Stimulated activated CD4-positive, alpha-beta T cell treated with anti-CD3 and anti-CD28 coated beads, Interleukin-12 subunit alpha, Interleukin-12 subunit beta, amount 100 ng/mL, for 4 hours (primary cell): ENCODE measurements around the gene RPGRIP1L.
"Not testable (repeated sequence)": the region's sequence is repeated elsewhere in the genome, so short reads cannot be mapped to it uniquely, and the experiment has no call there.

Experiments
- DNase-seq: peaks from one replicate; pipeline ENCODE4 v3.0.0-alpha.2; 2020

The RPGRIP1L gene

DNA sequence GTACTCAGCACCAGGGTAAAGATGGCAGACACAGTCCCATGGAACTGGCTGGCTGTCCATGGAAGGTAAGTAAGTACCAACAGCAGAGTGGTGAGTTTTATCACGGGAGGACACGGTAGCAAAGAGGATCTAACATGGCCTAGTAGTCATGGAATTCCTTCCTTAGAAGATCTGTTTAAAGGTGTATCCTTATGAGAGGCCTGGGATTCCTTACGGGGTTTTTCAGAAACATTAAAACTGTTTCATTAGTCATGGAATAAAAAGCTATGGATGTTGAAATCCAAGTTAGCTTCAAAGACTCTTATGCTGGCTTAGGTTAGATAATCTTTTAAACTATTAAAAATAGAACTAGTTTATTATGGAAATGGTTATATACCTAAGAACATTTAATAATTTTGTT is 7.7 kb upstream of the RPGRIP1L start:
- no peak for DNase-seq

DNA sequence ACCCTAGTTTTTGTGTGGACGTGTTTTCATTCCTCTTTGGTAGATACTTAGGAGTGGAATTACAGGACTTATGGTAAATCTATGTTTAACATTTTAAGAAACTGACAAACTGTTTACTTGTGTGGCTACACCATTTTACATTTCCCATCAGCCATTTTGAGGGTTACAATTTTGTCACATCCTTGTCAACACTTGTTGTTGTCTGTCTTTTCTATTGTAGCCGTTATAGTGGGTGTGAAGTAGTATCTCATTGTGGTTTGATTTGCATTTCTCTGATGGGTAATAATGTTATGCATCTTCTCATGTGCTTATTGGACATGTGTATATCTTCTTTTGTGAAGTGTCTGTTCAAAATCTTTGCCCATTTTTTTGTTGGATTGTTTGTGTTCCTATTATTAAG is 4.8 kb upstream of the RPGRIP1L start:
- no peak for DNase-seq

DNA sequence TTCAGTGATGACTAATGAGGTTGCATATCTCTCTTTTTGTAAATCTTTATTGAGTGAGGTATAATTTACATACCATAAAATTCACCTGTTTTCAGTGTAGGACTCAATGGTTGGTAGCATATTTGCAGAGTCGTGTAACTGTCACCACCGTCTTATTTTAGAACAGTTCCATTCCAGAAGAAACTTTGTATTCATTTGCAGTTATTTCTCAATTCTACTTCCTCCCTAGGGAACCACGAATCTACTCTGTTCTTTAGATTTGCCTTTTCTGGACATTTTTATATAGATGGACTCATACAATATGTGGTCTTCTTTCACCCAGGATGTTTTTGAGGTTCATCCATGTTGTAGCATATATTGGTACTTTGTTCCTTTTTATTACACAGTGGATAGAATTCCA is 4.0 kb upstream of the RPGRIP1L start:
- DNase-seq: no peak

DNA sequence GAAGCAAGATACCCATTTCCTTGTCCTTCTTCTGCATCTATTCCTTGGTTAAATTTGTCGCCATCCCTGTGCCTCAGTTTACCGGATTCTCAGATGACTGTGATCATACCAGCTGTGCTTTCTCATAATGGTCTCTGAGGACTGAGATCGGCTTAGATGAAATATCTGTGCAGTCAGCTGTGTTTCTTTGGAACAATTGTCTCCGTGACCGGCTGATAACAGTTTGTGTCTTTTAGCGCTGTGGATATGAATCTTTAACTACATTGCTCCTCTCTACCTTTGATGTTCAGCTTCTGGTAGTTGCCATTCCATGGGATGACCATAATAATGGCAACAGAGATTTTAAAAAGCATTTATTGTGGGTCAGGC is 770 bp upstream of the RPGRIP1L start:
- no peak for DNase-seq

DNA sequence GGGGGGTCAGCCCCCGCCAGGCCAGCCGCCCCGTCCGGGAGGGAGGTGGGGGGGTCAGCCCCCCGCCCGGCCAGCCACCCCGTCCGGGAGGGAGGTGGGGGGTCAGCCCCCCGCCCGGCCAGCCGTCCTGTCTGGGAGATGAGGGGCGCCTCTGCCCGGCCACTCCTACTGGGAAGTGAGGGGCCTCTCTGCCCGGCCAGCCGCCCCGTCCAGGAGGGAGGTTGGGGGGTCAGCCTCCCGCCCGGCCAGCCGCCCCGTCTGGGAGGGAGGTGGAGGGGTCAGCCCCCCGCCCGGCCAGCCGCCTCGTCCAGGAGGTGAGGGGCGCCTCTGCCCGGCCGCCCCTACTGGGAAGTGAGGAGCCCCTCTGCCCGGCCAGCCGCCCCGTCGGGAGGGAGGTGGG is 5.4 kb downstream of the RPGRIP1L start:
- not testable (repeated sequence) for DNase-seq

DNA sequence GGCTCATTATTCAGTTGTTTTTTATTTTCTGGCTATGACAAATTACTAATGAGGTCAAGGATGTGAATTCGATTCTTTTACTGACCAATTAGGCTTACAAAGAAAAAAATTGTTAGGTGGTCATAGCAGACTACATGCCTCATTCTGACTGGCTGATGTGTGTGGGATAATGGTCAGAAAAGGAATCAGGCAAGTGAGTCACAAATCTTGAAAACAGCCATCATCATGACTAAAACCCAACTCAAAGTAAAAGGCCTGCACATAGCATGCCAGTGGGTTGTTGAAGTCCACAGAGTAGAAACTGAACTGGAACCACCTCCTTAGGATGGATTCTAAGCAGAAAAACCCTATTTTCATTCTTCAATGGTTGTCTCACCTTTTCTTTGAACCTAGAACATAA is 8.6 kb downstream of the RPGRIP1L start:
- no peak for DNase-seq

DNA sequence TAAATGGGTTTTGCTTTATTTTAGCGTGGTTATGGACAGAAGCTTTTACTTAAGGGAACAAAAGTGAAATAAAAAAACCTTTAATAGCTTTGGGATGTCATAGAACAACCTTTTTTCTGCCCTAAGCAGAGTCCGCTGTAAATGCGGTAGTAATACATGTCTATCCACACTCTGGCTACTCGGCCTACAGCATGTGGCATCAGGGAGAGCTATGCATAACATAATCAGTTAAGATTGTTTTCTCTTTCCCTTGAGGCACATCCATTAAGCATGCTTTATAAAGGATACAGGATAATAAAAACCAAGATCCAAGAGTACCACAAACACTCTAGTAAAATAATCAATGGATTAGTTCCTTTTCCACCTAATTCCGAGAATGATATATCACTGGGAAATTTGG is 10.3 kb downstream of the RPGRIP1L start:
- no peak for DNase-seq

DNA sequence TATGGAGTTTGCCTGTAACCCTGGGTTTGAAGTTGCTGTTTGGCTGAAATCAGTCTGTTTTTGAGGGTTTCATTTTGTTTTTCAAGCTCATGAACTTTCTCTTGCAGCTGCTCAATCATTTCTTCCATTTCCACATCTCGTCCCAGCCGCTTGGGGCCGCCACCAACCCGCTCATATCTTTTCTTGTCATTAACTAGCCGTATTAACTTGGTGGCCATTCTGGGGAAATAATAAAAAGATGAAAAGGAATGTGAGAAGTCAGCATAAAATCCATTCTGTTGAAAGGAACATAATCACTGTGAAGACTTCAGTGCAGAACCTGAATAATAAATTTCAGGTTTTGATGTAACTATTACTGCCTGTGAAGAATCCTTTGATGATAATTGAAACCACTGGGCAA is 11.5 kb downstream of the RPGRIP1L start:
- no peak for DNase-seq

DNA sequence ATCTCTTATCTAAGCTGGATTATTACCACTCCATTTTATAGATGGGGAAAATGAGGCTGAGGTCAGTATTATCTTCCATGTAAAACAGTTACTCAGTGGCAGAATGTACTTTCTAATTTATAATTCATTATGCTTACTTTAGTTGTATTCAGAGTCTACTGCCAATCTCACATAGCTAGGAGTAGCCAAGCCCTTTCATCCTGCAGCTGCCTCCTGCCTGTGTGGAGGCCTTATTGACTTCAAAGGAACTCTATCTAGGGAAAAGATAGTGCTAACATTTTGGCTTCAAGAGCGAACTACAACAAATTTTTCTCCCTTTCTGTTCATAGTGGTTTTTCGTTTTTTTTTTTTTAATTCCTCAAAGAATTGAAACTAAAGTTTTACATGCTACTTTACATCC is 12.9 kb downstream of the RPGRIP1L start:
- no peak for DNase-seq

DNA sequence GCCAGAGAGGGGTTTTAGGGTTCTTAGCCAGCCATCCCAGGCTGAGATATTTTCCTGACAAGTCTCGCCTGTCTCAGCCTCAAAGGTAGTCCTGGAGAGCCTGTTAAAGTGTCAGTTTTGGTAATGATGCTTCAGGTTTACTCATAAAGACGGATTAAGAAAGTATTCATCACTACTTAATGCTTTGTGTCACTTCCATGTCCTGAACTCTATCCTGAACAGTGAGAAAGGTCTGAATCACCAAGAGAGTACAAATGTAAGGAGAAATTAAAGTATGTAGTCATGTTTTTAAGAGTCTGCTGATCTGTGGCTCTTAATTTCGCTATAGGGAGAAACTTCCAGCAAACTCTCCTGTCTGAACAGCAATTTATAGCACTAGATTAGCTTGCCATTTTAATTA is 14.0 kb downstream of the RPGRIP1L start:
- DNase-seq: no peak

DNA sequence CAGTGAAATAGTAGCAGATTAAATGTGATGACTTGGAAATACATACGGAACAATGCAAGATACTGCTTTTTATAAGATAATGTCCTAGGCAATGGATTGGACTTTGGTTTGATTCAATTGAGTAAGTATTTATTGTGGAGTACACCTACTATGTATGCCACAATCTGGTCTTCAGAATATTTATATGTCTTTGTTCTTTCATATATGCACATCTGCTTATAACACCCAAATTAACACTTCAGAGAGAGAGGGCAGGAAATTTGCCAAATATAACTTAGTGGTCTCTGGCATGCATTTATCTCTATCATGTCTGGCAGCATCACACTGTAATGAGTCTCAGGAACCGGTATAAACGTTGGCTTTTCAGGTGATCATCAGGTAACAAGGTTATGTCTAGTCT is 16.9 kb downstream of the RPGRIP1L start:
- DNase-seq: no peak

DNA sequence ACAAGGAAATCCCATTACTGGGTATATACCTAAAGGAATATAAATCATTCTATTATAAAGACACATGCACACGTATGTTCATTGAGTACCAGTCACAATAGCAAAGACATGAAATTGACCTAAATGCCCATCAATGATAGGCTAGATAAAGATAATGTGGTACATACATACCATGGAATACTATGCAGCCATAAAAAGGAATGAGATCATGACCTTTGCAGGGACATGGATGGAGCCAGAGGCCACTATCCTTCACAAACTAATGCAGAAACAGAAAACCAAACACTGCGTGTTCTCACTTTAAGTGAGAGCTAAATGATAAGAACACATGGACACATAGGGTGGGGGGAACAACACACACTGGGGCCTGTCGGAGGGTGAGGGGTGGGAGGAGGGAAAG is 18.3 kb downstream of the RPGRIP1L start:
- DNase-seq: not testable (repeated sequence)

DNA sequence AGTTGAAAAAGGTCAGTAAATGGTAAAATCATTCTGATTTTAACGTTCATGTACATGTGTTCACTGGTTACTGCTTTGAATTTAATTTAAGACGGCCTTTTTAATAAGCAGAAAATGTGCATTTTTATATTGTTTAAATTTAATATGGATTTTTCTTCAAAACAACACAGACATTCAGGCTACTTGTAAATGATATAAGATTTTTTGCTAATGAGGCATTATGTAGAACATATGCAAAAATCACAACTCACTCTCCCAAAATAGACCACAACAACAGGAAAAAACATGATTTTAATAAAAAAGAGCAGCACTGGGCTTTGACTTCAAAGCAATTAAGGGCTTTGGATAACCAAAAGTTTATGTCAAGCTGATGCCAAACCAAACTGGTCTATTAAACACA is 22.3 kb downstream of the RPGRIP1L start:
- no peak for DNase-seq

DNA sequence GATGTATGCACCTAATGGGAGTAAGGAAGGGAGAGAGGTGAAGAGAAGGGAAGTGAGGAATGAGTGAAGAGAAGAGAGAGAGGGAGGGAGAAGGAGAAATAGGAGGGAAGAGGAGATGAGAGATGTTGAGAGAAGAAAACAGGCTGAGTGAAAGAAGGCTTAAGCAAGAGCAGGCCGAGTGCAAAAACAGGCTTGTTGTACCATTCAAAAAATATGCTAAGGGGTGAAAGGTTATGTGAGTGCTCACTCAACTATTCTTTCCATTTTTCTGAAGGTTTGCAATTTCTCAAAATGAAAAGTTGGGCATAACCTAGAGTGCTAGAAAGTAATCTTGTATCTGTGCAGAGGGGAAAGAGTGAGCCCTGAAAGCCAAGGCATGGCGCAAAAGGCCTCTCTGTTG is 22.9 kb downstream of the RPGRIP1L start:
- no peak for DNase-seq

DNA sequence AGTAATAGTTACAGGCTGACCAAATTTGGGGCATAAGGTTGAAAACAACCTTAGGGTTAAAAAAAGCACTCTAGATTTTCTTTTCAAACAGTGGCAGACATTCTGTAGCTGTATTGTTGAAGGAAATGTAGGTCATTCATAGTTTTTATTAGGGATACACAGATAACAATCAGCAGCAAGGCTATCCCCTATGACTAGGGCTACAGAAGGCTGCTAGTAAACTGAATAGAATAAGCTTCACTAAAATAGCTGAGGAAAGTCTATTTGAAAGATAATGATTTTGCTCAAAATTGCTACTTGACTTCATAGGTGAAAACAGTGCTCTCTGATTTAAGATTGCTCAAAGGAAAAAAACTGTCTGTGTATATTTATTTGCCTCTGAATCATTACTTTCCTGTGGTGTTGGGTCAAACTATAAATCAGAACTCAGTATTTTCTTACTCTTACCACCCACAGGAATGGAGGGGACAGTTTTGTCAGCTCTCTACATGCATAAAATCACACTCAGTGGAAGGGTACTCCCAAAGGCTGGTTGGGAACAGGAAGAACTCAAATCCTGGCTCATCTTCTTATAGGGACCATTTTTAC is 24.8 kb downstream of the RPGRIP1L start:
- DNase-seq: no peak

DNA sequence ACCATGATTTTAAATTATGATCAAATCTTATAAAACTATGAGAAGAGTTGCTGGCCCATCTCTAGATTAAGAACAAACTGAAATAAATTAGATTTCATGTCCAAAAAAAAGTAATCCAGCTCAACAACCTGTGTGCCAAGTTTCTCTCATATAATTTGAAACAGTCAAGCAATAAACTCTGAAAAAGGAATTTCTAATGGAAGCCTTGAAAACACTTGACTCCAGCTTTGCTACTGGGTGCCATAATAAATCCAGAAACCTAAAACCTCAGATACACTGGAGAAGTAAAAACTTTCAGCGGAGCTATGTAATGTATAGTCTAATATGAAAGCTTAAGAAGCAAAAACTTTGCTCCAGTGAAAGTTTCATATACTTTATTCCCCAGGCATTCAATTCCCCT is 25.5 kb downstream of the RPGRIP1L start:
- no peak for DNase-seq

DNA sequence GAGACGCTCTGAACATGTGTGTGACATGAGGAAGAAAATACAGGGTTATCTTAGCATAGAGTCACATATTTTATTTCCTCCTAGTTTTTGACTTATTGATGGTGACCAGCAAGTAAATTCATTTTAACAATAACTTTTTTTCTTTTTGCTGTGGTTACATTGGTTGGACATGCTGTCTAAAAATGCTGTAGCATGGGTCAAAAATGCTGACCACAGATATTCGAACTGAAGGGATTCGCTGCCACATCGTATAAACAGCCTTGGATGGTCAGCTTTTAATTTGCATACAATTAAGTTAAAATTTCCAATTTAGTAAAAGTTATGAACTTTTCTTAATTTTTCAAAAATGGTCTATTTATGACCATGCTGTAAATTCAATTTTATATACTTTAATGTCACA is 30.5 kb downstream of the RPGRIP1L start:
- DNase-seq: no peak

DNA sequence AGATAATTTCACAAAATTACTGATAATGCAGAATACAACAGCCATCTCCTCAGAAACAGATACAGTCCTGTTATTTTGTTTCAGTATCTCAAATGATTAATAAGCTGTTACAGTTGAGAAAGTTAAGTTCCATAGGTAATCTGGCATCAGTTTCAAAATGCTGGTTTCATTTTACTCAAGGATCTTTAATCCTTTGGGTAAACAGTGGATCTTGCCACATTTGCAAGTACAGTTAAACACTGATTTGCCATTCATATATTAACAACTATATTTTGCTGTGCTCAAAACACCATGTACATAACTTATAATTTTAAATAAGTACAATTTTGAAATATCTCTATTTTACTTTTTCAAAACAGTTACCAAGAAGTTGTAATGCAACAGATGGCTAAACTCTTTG is 31.2 kb downstream of the RPGRIP1L start:
- DNase-seq: no peak

DNA sequence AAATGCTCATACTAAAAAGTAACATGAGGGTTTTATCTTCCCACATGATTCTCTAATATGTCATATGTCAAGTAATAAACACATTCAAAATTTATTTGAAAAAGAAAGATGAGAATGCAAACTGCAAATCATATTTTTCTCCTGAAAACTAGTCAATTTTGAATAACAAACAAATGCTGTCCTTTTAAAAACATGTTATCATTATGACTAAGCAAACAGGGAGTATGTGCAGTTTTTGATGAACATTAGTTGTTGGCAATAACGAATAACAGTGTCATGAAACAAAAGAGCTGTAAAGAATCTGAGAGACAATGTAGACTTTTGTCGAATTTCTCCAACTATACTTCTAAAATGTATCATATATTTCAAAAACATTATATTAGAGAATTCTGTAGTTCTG is 34.8 kb downstream of the RPGRIP1L start:
- no peak for DNase-seq

DNA sequence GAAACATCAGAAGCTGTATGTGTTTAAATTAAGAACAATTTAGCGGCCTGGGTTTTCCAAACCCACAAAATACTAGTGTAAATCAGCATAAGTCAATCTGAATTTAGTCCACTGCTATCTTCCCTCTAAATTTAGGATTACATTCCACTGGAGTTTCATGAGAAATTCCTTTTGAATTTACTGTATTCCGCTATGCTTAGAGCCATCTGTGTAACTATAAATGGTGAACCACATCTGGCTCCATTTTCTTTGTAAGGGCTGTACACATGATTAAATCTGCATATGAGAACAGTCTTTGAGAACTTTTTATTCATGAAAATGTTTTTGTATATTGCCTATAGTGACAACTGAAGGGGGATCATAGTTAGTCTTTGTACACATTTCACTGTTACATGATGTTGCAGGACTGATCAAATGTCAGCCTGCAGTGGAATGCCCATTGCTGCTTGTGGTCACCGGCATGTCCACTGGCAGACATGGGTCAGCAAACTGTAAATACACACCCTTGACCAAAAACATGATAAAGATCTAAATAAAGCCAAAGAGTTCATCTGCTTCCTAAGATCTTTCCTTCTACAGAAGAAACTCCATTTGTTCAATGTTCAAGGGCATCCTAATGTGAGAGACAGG is 36.8 kb downstream of the RPGRIP1L start:
- no peak for DNase-seq

DNA sequence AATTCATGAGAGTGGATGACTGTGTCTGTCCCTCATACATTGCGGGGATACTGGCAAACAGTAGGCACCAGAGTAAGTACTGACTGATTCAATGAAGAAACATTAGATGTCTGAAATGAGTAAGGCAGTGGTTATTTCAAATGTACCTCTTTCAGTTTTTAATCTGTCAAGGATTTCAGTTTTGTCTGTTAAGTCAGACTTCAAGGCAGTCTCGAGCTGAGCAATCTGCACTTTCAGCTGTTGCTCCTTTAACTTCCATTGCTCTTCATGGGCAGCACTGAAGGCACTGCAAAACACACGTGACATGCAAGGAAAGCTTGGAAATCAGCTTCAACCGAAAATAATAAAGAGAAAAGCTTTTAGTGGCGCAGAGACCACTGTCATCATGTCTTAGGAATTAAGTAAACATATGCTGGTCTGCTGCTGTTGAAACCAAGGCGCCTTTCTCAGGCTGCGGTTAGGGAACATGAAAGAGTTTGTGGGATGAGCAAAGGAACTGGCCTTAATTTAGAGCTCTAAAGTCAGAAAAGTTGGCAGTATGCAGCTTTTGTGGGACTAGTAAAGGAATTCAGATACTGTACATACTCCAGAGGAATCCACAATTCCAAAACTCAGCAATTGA is 38.8 kb downstream of the RPGRIP1L start:
- no peak for DNase-seq

DNA sequence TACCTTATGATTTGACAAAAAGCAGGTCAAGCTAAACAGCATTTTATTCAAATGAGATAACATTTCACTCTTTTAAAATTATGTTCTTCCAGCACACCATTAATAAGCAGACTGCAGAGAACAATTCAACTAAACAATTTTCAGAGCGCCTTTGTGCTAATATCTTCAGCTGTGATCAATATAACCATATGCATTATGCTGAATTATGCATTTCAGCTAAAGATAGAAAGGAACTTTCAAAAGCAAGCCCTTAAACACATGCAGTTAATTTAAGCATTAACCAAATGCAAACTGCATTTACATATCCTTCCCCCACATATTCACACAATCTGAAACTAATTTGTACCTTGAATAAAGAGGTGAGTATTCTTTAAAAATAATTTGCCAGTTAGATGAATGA is 41.6 kb downstream of the RPGRIP1L start:
- no peak for DNase-seq

DNA sequence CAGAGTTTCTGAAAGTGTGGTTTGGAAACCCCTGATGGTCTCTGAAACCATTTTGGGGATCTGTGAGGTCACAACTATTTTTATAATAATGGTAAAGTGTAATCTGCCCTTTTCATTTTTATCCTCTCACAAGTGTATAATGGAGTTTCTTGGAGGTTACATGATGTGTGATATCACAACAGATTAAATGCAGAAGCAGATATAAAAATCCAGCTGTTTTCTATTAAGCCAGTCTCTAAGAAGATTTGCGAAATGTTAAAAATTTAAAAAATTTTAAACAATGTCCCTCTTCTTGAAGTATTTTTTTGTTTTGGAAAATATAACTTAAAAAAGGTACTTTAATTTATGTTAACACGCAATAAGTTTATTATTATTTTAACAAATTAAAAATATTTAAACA is 48.7 kb downstream of the RPGRIP1L start:
- no peak for DNase-seq

DNA sequence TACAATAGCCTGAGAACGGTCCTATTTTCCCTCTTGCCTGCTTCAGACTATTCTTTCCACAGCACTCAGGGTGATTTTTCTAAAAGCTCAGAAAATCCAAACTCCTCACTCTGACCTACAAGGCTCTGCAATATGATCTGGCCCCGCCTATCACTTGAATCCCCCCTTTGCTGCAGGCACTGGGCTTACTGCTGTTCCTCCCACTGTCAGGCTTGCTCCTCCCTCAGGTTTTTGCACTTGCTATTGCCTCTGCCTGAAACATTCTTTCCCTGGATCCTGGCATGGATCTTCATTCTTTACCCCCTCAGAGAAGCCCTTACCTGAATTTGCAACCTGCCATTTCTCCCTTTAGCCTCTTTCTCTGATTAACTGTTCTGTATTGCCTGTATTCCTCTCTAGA is 52.3 kb downstream of the RPGRIP1L start:
- DNase-seq: no peak

DNA sequence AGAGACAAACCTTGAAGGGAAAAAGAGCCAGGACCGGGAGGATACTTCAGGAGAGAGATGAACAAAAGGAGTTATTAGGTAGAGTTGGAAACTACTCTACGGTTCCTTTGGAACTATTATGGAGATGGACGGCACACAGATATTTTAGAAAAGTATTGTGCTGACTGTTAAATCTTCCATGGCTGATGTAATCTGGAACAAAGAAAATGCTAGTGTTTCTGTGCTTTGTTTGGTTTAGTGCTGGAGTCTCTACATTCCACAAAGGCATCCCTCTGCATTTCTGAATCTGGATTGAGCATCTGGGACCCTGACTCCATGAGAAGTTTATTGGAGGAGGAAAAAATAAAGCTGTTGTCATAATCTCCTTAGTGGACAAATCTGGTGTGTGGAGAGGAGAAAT is 57.2 kb downstream of the RPGRIP1L start:
- no peak for DNase-seq
